ENCODE data around the gene SCN8A.
"Not testable (repeated sequence)": the region's sequence is repeated elsewhere in the genome, so short reads cannot be mapped to it uniquely, and the experiment has no call there.

The SCN8A gene

DNA sequence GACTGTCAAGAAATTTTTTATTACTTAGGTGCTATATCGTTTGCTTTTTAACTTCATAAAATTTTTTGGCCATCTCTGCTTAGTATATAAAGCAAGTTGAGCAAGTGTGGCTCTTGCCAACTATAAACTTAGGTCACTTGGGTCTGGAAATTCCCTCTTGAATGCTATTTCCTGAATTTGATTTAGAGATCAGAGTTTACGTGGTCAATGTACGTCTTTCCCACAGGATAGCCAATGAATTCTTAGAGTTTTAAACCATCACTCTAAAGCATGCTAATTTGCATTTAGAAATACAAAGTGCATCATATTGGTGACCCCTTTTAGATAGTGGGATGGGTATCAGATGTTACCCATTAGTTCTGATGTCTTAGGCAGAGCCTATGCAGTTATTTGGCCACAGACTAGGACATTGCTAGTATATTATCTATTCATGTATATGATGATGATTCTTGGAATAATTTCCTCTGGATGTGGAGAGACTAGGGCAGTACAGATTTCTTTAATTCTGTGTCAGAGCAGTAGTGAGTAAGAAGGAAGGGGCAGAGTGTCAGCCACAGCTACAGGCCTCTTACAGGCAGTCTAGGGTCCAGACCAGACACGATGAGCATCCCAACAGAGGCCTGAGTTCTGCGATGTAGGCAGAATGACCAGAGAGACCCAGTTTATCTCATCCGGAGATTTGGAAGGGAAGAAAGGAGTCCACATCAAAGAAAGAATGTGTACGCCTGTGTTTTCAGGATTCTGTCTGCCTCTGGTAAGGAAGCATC, 30.3 kb downstream of the SCN8A start:
- no peak overlapping the region for H3K4me3 ChIP-seq (ENCODE audit: low read depth, low read length)

DNA sequence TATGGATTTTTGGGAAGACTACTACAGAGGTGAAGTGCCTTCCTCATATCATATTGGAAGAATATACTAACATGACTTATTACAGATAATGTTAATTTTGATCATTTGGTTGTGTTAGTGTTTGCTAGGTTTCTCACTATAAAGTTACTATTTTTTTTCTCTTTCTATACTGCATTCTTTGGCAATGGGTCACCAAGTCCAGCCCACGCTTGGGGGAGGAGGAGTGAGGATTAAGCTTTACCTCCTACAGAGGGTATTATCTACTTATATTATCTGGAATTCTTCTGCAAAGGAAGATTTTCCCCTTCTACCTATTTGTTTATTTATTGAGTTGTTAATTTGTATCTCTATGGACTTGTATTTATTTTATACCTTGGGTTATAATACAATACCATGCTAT, 31.5 kb downstream of the SCN8A start:
- no peak overlapping the region for H3K4me3 ChIP-seq (ENCODE audit: low read depth, low read length)

DNA sequence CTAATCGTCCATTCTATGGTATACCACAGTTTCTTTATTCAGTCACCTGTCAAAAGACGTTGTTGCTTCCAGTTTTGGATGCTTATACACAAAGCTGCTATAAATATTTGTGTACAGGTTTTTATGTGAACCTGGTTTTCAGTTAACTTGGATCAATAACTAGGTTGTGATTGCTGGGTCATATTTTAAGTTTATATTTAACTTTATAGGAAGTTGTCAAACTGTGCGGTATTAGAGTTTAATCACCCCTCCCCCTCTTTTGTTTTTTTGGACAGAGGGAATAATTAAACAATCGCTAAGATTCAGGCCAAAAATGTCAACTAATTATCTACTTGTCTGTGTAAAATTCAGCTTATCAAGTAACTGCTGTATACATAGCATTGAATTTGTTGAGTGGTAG, 34.3 kb downstream of the SCN8A start:
- no peak overlapping the region for H3K4me3 ChIP-seq (ENCODE audit: low read depth, low read length)

DNA sequence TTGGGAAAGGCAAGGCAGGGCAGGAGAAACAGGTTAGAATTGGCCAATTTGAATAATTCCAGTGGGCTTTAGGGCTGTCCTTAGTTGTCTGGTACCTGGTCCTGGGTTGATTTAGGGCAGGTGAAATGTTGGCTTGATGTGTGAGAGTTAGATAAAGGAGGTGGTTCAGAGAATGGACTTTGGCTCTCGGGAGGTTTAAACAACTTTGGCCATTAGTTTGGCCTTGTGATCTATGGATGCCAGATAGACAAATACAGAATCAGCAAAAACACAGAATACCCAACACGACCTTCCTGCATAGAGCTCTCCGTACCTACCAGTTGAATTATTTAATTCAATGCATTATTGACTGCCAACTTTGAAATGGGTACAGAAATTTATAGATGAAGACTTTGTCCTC, 35.1 kb downstream of the SCN8A start:
- H3K4me3 ChIP-seq (ENCODE audit: low read depth, low read length): no peak overlapping the region

DNA sequence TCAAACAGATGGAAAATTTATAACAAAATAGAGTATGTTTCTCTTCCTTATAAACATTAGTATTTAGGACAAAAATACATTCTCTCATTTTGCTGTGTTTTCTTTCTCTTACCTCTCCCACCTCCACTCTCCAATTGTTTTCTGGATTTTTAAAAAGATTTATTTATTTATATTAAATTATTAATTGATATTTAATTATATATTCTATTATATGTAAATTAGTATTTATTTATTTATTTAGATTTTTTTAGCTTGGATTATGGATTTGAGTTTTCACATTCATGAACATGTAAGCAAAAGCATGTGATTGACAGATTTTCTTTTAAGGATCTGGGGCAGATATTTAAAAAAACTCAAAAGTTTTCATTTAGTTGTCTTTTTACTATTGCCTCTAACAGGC, 35.6 kb downstream of the SCN8A start:
- no peak overlapping the region for H3K4me3 ChIP-seq (ENCODE audit: low read depth, low read length)

DNA sequence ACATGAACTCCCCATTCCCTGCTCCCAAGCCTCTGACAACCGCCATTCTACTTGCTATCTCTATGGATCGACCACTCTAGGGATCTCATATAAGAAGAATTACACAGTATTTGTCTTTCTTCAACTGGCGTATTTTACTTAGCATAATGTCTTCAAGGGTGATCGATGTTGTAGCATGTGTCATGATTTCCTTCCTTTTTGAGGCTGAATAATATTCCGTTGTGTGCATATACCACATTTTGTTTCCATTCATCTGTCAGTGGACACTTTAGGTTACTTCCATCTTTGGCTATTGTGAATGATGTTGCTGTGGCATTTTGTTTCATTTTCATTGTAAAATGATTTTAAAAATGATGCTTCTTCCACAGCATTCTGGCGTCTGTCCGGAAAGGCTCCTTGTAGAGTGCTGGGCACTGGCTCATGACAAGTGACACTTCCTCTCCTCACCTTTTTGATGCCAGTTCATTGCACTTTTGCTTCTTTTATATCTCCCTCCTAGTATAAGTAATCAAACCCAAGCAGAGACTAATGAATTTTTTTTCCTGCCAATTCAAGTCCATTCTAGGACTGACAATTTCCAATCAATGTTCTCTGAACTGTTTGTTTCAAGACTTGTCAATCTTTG, 39.3 kb downstream of the SCN8A start:
- no peak overlapping the region for H3K4me3 ChIP-seq (ENCODE audit: low read depth, low read length)

DNA sequence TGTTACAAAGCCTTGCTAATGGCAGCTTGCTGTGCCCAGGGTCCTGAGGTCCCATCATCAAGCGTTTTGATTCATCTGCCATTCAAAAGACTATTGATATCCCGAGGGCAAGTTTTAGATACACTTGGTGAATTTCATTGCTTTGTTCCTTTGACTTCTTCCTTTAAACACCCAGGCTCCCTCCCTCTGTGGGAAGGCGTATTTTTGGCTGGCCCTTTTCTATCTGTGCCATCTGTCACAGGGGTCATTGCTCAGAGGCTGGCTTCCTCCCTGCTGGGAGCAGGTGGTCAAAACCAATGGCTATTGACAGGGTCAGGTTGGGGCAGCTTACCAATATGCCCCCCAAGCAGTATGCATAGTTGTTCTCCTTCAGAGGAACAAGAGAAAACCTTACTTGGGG, 40.0 kb downstream of the SCN8A start:
- H3K4me3 ChIP-seq (ENCODE audit: low read depth, low read length): no peak overlapping the region

DNA sequence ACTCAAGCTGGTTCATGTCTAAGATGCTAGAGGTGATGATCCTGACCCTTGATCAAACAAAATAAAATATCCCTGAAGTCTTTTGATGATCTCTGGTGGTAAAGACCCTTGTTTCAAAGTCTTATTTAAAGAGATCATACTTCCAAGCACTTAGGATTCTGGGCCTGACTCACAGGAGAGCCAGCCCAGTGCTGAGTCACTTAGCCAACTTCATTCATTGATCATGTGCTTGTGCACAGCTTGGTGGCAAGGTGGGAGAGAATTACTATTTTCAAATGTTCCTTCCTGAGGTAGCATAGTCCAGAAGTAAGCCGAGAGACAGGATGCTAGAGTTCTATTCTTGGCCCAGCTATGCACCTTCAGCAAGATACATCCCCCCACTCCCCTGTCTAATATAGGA, 40.6 kb downstream of the SCN8A start:
- H3K4me3 ChIP-seq (ENCODE audit: low read depth, low read length): no peak overlapping the region

DNA sequence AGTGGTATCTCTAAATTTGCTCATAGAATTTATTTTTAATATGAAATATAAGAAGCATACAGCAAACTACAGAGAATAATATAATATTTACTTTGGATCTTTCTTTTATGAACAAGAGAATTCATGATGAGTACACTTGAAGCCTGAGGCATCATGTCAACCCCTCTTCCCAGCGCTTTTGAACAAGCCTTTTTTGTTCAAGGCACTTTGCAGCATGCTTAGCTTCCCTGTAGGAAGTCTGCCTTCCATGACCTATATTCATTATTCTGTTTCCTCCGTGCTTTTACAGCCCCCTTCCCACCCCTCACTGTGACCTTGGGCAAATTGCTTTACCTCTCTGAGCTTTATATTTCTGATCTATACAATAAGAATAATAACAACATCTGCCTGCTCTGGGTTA, 41.6 kb downstream of the SCN8A start:
- no peak overlapping the region for H3K4me3 ChIP-seq (ENCODE audit: low read depth, low read length)

DNA sequence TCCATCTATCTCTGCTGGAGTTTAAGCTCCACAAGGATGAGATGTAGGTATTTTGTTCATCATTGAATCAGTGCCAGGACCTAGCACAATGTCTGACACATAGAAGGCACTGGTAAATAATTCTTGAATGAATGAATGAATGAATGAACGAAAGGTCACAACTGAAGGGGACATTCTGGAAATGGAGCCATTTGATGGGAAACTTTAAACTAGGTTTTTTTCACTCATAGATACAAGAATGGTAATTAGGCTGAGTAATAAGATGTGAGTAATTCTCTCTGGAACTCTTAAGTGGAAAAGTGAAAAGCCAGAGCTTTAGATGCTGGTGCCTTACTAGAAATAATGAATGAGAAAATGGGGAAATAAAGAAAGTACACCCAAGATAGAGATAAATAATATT, 44.3 kb downstream of the SCN8A start:
- no peak overlapping the region for H3K4me3 ChIP-seq (ENCODE audit: low read depth, low read length)

DNA sequence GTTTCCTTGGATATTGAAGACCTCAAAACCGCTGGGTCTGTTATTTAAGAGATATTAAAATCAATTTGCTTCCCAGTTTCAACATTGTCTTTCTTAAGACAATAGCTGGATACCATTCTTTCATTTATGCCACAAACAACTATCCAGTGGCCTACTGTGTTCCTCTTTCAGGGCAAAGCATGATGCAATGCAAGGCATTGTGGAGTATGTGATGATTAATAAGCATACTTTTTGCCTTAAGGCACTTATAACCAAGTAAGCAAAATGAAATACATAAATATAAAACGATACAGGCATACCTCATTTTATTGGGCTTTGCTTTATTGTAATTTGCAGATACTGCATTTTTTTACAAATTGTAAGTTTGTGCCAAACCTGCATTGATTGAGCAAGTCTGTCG, 45.5 kb downstream of the SCN8A start:
- H3K4me3 ChIP-seq (ENCODE audit: low read depth, low read length): no peak overlapping the region

DNA sequence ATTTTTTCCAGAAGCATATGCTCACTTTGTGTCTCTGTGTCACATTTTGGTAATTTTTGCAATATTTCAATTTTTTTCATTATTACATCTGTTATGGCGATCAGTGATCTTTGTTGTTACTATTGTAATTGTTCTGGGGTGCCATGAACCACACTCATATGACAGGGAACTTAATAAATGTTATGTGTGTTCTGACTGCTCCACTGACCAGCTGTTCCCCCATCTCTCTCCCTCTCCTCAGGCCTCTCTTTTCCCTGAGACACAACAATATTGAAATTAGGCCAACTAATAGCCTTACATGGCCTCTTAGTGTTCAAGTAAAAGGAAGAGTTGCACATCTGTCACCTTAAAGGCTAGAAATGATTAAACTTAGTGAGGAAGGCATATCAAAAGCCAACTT, 46.0 kb downstream of the SCN8A start:
- H3K4me3 ChIP-seq (ENCODE audit: low read depth, low read length): no peak overlapping the region

DNA sequence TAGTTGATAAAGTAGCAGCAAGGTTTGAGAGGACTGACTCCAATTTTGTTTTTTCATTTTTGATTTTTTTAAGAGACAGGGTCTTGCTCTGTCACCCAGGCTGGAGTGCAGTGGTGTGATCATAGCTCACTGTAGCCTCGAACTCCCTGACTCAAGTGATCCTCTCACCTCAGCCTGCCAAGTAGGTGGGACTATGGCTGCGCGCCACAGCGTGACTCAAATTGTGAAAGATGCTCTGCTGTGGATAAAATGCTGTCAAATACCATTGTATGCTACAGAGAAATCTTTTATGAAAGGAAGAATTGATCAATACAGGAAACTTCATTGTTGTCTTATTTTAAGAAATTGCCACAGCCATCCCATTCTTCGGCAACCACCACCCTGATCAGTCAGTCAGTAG, 48.3 kb downstream of the SCN8A start:
- no peak overlapping the region for H3K4me3 ChIP-seq (ENCODE audit: low read depth, low read length)

DNA sequence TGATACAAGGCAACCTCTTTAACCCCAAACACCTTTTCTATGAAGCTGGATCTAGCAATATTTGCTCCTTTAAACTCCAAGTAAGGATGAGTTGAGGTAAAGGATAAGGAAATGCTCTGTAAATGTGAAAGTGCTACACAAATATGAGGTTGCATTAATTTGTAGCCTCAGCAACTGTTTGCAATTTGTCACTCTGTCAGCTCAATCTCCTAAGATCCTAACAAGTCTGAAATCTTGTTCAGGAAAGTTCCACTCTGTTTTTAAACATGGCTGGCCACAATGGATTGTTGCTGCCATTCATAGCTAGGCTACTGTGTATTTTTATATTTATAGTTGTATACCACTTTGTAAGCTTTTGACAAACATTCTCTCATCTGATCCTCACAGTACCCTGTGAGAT, 51.3 kb downstream of the SCN8A start:
- H3K4me3 ChIP-seq (ENCODE audit: low read depth, low read length): no peak overlapping the region

DNA sequence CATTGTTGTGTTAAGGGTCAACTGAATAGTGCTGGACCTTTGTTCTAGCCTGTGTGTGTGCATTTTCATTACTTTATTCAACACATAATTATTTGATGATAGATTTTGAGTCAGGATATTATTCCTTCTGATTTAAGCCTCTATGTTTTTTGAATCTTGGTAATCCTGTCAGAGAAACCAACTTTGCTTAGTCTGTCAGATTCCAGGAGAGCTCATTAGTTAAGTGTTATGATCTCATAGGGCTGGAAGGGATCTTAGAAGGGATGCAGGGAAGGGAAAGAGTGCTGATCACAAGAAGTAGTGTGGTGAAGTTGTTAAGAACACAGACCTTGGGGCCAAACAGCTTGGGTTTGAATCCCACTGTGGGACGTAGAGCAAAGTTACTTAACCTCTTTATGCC, 52.9 kb downstream of the SCN8A start:
- H3K4me3 ChIP-seq (ENCODE audit: low read depth, low read length): no peak overlapping the region

DNA sequence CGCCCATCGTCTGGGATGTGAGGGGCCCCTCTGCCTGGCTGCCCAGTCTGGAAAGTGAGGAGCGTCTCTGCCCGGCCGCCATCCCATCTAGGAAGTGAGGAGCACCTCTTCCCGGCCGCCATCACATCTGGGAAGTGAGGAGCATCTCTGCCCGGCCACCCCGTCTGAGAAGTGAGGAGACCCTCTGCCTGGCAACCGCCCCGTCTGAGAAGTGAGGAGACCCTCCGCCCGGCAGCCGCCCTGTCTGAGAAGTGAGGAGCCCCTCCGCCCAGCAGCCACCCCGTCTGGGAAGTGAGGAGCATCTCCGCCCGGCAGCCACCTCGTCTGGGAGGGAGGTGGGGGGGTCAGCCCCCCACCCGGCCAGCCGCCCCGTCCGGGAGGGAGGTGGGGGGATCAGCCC, 53.7 kb downstream of the SCN8A start:
- H3K4me3 ChIP-seq (ENCODE audit: low read depth, low read length): not testable (repeated sequence)

DNA sequence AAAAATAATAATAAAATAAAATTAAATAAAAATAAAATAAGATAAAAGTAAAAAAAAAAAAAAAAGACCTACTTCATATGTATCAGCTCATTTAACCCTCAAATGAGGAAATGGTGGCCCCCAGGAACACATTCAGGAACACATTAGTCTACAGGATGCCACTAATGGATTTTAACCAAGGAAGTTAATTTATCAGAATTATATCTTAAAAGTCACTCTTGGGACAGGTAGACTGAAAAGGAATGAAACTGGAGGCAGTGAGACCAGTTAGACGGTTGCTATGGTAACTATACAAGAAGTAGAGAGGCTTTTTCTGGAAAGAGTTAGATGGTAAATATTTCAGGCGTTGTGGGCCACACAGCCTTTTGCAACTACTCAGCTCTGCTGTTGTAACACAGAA, 54.9 kb downstream of the SCN8A start:
- no peak overlapping the region for H3K4me3 ChIP-seq (ENCODE audit: low read depth, low read length)

DNA sequence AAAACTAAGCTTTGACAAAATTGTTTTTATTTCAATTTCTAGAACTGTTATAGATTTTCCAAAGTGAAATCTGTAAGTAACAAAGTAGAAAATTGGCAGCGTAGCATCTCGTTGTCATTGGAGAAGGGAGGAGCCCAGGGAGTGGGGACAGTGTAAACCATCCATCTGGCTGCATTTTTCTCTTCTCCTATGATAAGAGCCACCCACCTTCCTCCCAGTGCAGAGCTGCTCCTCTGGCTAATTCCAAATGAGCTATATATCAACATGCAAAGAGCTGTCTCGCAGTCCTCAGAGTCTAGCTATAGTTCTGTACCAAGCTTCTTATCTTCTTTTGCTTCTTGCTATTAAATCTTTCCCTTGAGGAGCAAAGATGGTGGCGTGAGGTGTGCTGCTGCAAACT, 56.6 kb downstream of the SCN8A start:
- no peak overlapping the region for H3K4me3 ChIP-seq (ENCODE audit: low read depth, low read length)

DNA sequence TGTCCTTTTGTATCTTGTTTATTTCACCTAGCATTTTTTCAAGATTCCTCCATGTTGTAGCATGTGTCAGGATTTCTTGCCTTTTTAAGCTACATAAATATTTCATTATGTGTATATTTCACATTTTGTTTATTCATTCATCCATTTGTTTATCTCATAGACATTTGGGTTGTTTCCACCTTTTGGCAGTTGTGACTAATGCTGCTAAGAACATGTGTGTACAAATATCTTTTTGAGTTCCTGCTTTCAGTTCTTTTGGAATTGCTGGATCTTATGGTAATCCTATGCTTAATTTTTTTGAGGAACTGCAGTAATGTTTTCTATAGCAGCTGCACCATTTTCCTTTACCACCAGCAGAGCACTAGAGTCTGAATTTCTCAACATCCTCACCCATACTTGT, 62.4 kb downstream of the SCN8A start:
- H3K4me3 ChIP-seq (ENCODE audit: low read depth, low read length): no peak overlapping the region

DNA sequence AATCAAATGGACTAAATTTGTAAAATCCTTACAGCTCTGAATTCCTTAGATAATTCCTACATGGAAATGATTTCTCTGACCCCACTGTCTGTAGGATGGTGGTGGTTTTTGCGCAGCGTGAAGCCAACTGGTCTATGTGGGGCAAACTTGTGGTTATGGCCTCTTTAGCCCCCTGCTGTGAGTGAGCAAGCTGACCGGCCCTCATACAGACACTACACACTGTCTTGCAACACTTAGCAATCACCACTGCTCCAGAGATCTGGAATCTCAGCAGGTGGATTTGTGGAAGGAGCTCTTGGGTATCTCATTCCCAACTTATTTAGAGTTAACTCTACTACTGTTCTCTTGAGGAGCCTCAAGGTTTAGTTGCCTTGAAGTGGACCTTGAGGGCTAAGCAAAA, 70.2 kb downstream of the SCN8A start:
- H3K4me3 ChIP-seq (ENCODE audit: low read depth, low read length): no peak overlapping the region

DNA sequence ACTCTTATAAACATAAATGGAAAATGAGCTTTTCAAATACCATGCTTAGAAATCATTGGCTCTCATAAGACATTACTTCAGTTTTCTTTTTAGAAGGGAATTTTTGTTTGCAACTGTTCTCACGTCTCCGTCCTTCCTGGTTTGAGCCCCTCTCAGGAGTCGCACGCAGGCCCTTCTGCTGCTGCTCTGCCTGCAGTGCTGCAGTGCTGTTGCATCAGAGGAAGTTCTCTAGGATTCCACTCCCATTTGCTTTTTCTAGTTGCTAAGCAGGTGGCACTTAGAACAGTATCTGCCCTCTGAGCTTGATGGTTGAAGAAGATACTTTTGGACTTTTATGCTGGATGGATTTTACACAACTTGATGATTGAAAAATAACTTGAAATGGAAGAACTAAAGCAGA, 70.8 kb downstream of the SCN8A start:
- H3K4me3 ChIP-seq (ENCODE audit: low read depth, low read length): no peak overlapping the region

DNA sequence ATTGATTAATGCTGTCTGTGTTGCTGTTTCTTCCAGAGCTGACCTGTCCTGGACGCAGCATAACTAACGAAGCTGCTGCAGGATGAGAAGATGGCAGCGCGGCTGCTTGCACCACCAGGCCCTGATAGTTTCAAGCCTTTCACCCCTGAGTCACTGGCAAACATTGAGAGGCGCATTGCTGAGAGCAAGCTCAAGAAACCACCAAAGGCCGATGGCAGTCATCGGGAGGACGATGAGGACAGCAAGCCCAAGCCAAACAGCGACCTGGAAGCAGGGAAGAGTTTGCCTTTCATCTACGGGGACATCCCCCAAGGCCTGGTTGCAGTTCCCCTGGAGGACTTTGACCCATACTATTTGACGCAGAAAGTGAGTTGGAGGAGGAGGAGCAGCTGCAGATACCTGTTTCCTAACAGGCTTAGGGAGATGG, 71.7 kb downstream of the SCN8A start:
- no peak overlapping the region for H3K4me3 ChIP-seq (ENCODE audit: low read depth, low read length)

DNA sequence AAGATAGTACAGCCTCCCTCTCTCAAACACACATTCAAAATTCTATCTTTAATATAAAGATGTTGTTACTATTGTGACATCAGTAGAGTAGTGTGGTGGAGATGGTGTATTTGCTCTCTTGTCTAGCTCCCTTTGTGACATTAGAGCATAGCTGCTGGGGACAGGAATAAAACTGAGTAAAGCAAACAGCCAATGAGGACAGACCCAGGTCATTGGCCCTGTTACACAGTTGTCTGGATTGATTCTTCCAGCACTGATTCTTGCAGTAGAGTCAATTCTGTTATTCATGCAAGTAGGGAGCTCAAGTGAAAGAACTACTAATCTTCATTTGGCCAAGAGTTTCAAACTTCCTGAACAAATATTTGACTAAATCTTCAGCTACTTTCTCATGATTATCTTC, 72.4 kb downstream of the SCN8A start:
- H3K4me3 ChIP-seq (ENCODE audit: low read depth, low read length): no peak overlapping the region
